H1 (cell line): ENCODE data around the gene NRM. TPM values are rescaled to one million over a fixed set of nuclear protein-coding genes. Genes with fewer than 3 reads are reported as not detected.

Source experiments
- CTCF ChIA-PET: fragments of 300-600 bp; sonication (Branson Sonifier 250); formaldehyde crosslinking; loops from one replicate; lab custom pipeline; 2021; ENCODE audit not compliant: partially characterized antibody; lab: Charles Lee
- POLR2A ChIA-PET: fragments of 300-600 bp; sonication (Branson Sonifier 250); formaldehyde crosslinking; loops from one replicate; lab custom pipeline; 2021; ENCODE audit warnings: inconsistent platforms; ENCODE audit not compliant: partially characterized antibody; lab: Charles Lee
- DNase-seq, 2 experiments: peaks; one replicate each; pipeline versions ENCODE4 v3.0.0 to v3.0.0-alpha.2; 2010 to 2022; ENCODE audit warnings: low spot score in 2 of 2, low read depth in 1 of 2, mixed read lengths in 1 of 2
- FAIRE-seq: peaks from 2 replicates; lab custom pipeline; 2011; peaks lifted over from hg19 to GRCh38; lab: Jason Lieb, UNC
- H2AFZ ChIP-seq: 2 replicates; pipeline ENCODE4 v1.8.1; 2012; ENCODE audit warnings: low read length, inconsistent platforms
- H2AK5ac ChIP-seq: 2 replicates; pipeline ENCODE4 v1.6.1; 2013; ENCODE audit warnings: low read depth, low read length
- H2BK120ac ChIP-seq: replicated peaks from 2 replicates; pipeline ENCODE3; 2013; ENCODE audit warnings: low read depth, low read length, inconsistent platforms
- H2BK12ac ChIP-seq: 2 replicates; pipeline ENCODE4 v1.6.1; 2013; ENCODE audit warnings: low read depth, low read length
- H2BK15ac ChIP-seq: 2 replicates; pipeline ENCODE4 v1.6.1; 2013; ENCODE audit warnings: low read length
- H2BK20ac ChIP-seq: 2 replicates; pipeline ENCODE4 v1.6.1; 2013; ENCODE audit warnings: low read length
- H2BK5ac ChIP-seq: 2 replicates; pipeline ENCODE4 v1.6.1; 2013; ENCODE audit warnings: low read depth, low read length
- H3K14ac ChIP-seq: 2 replicates; pipeline ENCODE4 v1.6.1; 2013; ENCODE audit warnings: inconsistent platforms; ENCODE audit not compliant: insufficient read length
- H3K18ac ChIP-seq: 2 replicates; pipeline ENCODE4 v1.6.1; 2013; ENCODE audit warnings: low read length; ENCODE audit errors: extremely low read depth
- H3K23ac ChIP-seq: 2 replicates; pipeline ENCODE4 v1.6.1; 2013; ENCODE audit warnings: inconsistent platforms; ENCODE audit not compliant: insufficient read length
- H3K23me2 ChIP-seq: 2 replicates; pipeline ENCODE4 v1.6.1; 2013; ENCODE audit warnings: low read depth, low read length
- H3K27ac ChIP-seq: 2 replicates; pipeline ENCODE4 v1.6.1; 2011; ENCODE audit warnings: low read depth, low read length, inconsistent platforms
- H3K27me3 ChIP-seq, 4 experiments: replicated peaks in 1 of 4; 1 replicate in 1 of 4; 2 replicates in 3 of 4; pipeline versions ENCODE4 v1.6.1 to v1.8.1; 2011 to 2013; ENCODE audit warnings: low read length in 3 of 4, mild to moderate bottlenecking in 3 of 4, inconsistent platforms in 2 of 4, mixed read lengths in 2 of 4, moderate library complexity in 1 of 4; ENCODE audit not compliant: control insufficient read depth in 3 of 4, insufficient read depth in 3 of 4; ENCODE audit errors: extremely low read depth in 1 of 4
- H3K36me3 ChIP-seq, 4 experiments: 2 replicates each; pipeline versions ENCODE4 v1.6.1 to v1.8.1; 2011 to 2013; ENCODE audit warnings: mild to moderate bottlenecking in 4 of 4, low read length in 3 of 4, moderate library complexity in 2 of 4, control low read depth in 1 of 4, inconsistent platforms in 1 of 4; ENCODE audit not compliant: insufficient read depth in 4 of 4, control insufficient read depth in 2 of 4
- H3K4ac ChIP-seq: replicated peaks from 2 replicates; pipeline ENCODE3; 2013; ENCODE audit warnings: low read length, low read depth, mixed read lengths, inconsistent platforms; ENCODE audit not compliant: insufficient read length
- H3K4me1 ChIP-seq, 4 experiments: replicated peaks in 1 of 4; 1 replicate in 1 of 4; 2 replicates in 3 of 4; pipeline versions ENCODE4 v1.6.1 to v1.8.1; 2011 to 2013; ENCODE audit warnings: low read length in 3 of 4, inconsistent platforms in 2 of 4, mixed read lengths in 1 of 4; ENCODE audit not compliant: insufficient read depth in 4 of 4, control insufficient read depth in 3 of 4
- H3K4me2 ChIP-seq, 2 experiments: 2 replicates each; pipeline versions ENCODE4 v1.6.1 to v1.8.1; 2011 to 2013; ENCODE audit warnings: low read depth in 2 of 2, low read length in 2 of 2, control low read depth in 1 of 2, inconsistent platforms in 1 of 2, mild to moderate bottlenecking in 1 of 2; ENCODE audit not compliant: insufficient read depth in 1 of 2
- H3K4me3 ChIP-seq, 4 experiments: fragments of 200-600, 300-600 bp in 1 of 4; sonication (generic), shearing (Covaris generic), sonication (Bioruptor Twin) in 1 of 4; 2 replicates each; pipeline versions ENCODE4 v1.5.1 to v1.8.1; 2011 to 2016; ENCODE audit warnings: low read length in 4 of 4, low read depth in 3 of 4, control low read depth in 2 of 4, inconsistent platforms in 2 of 4, mild to moderate bottlenecking in 2 of 4, mixed read lengths in 1 of 4, moderate library complexity in 1 of 4; ENCODE audit not compliant: insufficient read depth in 2 of 4; ENCODE audit errors: extremely low read depth in 1 of 4
- H3K56ac ChIP-seq: replicated peaks from 2 replicates; pipeline ENCODE3; 2013; ENCODE audit warnings: low read depth, mild to moderate bottlenecking, mixed read lengths, low read length, inconsistent platforms; ENCODE audit not compliant: insufficient read length
- H3K79me1 ChIP-seq: 2 replicates; pipeline ENCODE4 v1.6.1; 2013; ENCODE audit warnings: low read depth, low read length, control low read depth
- H3K79me2 ChIP-seq, 2 experiments: 2 replicates each; pipeline versions ENCODE4 v1.6.1 to v1.8.1; 2012 to 2013; ENCODE audit warnings: low read length in 2 of 2, mild to moderate bottlenecking in 2 of 2, inconsistent platforms in 1 of 2; ENCODE audit not compliant: insufficient read depth in 2 of 2, control insufficient read depth in 1 of 2
- H3K9ac ChIP-seq, 4 experiments: replicated peaks in 1 of 4; 1 replicate in 1 of 4; 2 replicates in 3 of 4; pipeline versions ENCODE4 v1.6.1 to v1.8.1; 2011 to 2013; ENCODE audit warnings: low read depth in 3 of 4, low read length in 3 of 4, control low read depth in 2 of 4, mild to moderate bottlenecking in 2 of 4, moderate library complexity in 2 of 4, inconsistent platforms in 1 of 4; ENCODE audit errors: extremely low read depth in 1 of 4
- H3K9me3 ChIP-seq, 2 experiments: 2 replicates each; pipeline versions ENCODE4 v1.6.1 to v1.8.1; 2012 to 2013; ENCODE audit warnings: mild to moderate bottlenecking in 2 of 2, moderate library complexity in 2 of 2, control low read depth in 1 of 2, inconsistent platforms in 1 of 2, low read depth in 1 of 2, low read length in 1 of 2, mixed read lengths in 1 of 2; ENCODE audit not compliant: insufficient read depth in 2 of 2
- H4K20me1 ChIP-seq, 2 experiments: replicated peaks in 1 of 2; 2 replicates each; pipeline versions ENCODE3 to v1.8.1; 2011 to 2013; ENCODE audit warnings: inconsistent platforms in 2 of 2, low read length in 2 of 2, mild to moderate bottlenecking in 1 of 2; ENCODE audit not compliant: insufficient read depth in 2 of 2, control insufficient read depth in 1 of 2
- H4K5ac ChIP-seq: 2 replicates; pipeline ENCODE4 v1.6.1; 2013; ENCODE audit warnings: low read length, low read depth, mixed read lengths, inconsistent platforms; ENCODE audit not compliant: insufficient read length
- H4K8ac ChIP-seq: 2 replicates; pipeline ENCODE4 v1.8.0; 2013; ENCODE audit warnings: mild to moderate bottlenecking, moderate library complexity, low read length, inconsistent platforms; ENCODE audit not compliant: insufficient read depth; ENCODE audit errors: extremely low read depth
- H4K91ac ChIP-seq: replicated peaks from 2 replicates; pipeline ENCODE3; 2013; ENCODE audit warnings: low read length, mixed read lengths, inconsistent platforms; ENCODE audit not compliant: insufficient read length
- ATF2 ChIP-seq: IDR thresholded peaks from 2 replicates; pipeline ENCODE4 v1.6.1; 2012; ENCODE audit warnings: low read length, inconsistent platforms
- BCL11A ChIP-seq, 2 experiments: IDR thresholded peaks; one replicate each; pipeline ENCODE4 v1.6.1; 2011; ENCODE audit warnings: low read depth in 2 of 2, low read length in 2 of 2, mild to moderate bottlenecking in 2 of 2
- CREB1 ChIP-seq: IDR thresholded peaks from 2 replicates; pipeline ENCODE4 v1.6.1; 2012; ENCODE audit warnings: inconsistent platforms
- CTBP2 ChIP-seq: IDR thresholded peaks from 2 replicates; pipeline ENCODE4 v1.7.0; 2011; ENCODE audit warnings: borderline replicate concordance, mild to moderate bottlenecking, moderate library complexity, mixed read lengths, low read length; ENCODE audit not compliant: insufficient read depth, insufficient read length
- GTF2F1 ChIP-seq: IDR thresholded peaks from 2 replicates; pipeline ENCODE4 v1.6.1; 2012; ENCODE audit warnings: low read depth, low read length, improper control_type of control experiment, borderline replicate concordance
- KDM5A ChIP-seq: fragments of 200-600 bp; IDR thresholded peaks from 2 replicates; pipeline ENCODE4 v1.7.1; 2012; ENCODE audit warnings: mild to moderate bottlenecking, low read length, inconsistent platforms, mixed read lengths
- NRF1 ChIP-seq: IDR thresholded peaks from 2 replicates; pipeline ENCODE4 v1.6.1; 2011; ENCODE audit warnings: mild to moderate bottlenecking, low read depth, low read length, improper control_type of control experiment
- RAD21 ChIP-seq, 2 experiments: IDR thresholded peaks in 1 of 2; conservative IDR thresholded peaks in 1 of 2; 2 replicates each; pipeline ENCODE4 v1.6.1; 2011; ENCODE audit warnings: low read depth in 2 of 2, low read length in 2 of 2, improper control_type of control experiment in 1 of 2, inconsistent platforms in 1 of 2, mild to moderate bottlenecking in 1 of 2, moderate library complexity in 1 of 2
- SAP30 ChIP-seq: fragments of 300-600 bp; sonication (generic); IDR thresholded peaks from 2 replicates; pipeline ENCODE4 v1.7.1; 2012; ENCODE audit warnings: low read length, moderate library complexity, mild to moderate bottlenecking, inconsistent platforms; ENCODE audit not compliant: insufficient read depth, insufficient replicate concordance
- TAF7 ChIP-seq: optimal IDR thresholded peaks from 2 replicates; pipeline ENCODE3; 2011; ENCODE audit warnings: low read depth, mild to moderate bottlenecking, inconsistent platforms, low read length, moderate library complexity, borderline replicate concordance
- YY1 ChIP-seq: IDR thresholded peaks from 2 replicates; pipeline ENCODE4 v1.6.1; 2011; ENCODE audit warnings: low read depth, mild to moderate bottlenecking, low read length
- WGBS, 2 experiments: shearing (Covaris generic) in 1 of 2; methylation state at CpG; one replicate each; pipeline versions ENCODE4 v1.1.6 to v1.1.7; 2013 to 2015; ENCODE audit warnings: low lambda C conversion rate in 2 of 2, mixed read lengths in 2 of 2, inconsistent platforms in 1 of 2, low coverage in 1 of 2, missing lambda C conversion rate in 1 of 2; ENCODE audit not compliant: insufficient replicate concordance in 2 of 2, insufficient coverage in 1 of 2, insufficient read length in 1 of 2; ENCODE audit errors: extremely low coverage in 1 of 2, missing lambda C conversion rate in 1 of 2; 5-methylcytosine and 5-hydroxymethylcytosine counted together
- polyA plus RNA-seq, 7 experiments: library from polyadenylated mRNA; depleted of rRNA in 3 of 7; stranded (reverse) in 5 of 7; unstranded in 2 of 7; fragments of >200 nt in 5 of 7; fragments of 200-250 nt in 2 of 7; gene quantifications; 1 replicate in 5 of 7; 2 replicates in 1 of 7; 4 replicates in 1 of 7; pipeline versions ENCODE4 v1.2.1 to v1.2.3, GENCODE V29; 2011 to 2013; ENCODE audit warnings: missing spikeins in 2 of 7, mixed read lengths in 2 of 7
- total RNA-seq: library from RNA; stranded (reverse); fragmentation: NEBNext Ultra II Directional; extraction: Animal tissue kit (Norgen Biotek cat#: 25700); gene quantifications from 2 replicates; pipeline ENCODE4 v1.2.1, GENCODE V29; 2021

Gene NRM
- total and polyA plus RNA-seq, 2 of the 8 experiments (the other 6 are each of a cell fraction or from before 2014, with no cell fraction given) = 27.3 to 50.4 TPM

- Histone ChIP-seq H2BK15ac (no peak overlapping the region), H3K36me3 (peaks cover 15 to 55% (median 35%) of the 10 kb centered on the region in 4 experiments), H2AFZ (no peak overlapping the region), H2BK20ac (no peak overlapping the region), H3K4ac (no peak overlapping the region), H3K23ac (no peak overlapping the region), H3K9me3 (no peaks in the 10 kb centered on the region), H3K79me2 (peaks cover 0 to 11% of the 10 kb centered on the region in 2 experiments; a peak in 3 of 4 replicates), H2BK12ac (no peak overlapping the region), H3K23me2 (peaks cover 9% of the 10 kb centered on the region; the same call in 1 of the 2 replicates), H3K9ac (no peak overlapping the region), H3K27me3 (no peaks in the 10 kb centered on the region), H4K8ac (no peak overlapping the region), H3K18ac (no peak overlapping the region), H3K4me2 (no peak overlapping the region), H2AK5ac (no peak overlapping the region), H3K27ac (no peak overlapping the region), H2BK5ac (no peak overlapping the region), H4K91ac (no peak overlapping the region), H3K4me1 (peaks cover 3 to 12% (median 5%) of the 10 kb centered on the region in 4 experiments; a peak in 6 of 7 replicates), H3K14ac (no peak overlapping the region), H2BK120ac (no peak overlapping the region), H3K4me3 (no peak overlapping the region), H3K79me1 (peaks cover 9% of the 10 kb centered on the region), H3K56ac (no peak overlapping the region), H4K20me1 (peaks cover 3 to 4% of the 10 kb centered on the region in 2 experiments), H4K5ac (no peak overlapping the region)
- no peak for FAIRE-seq
- no peak for DNase-seq
- ChIA-PET CTCF (interaction anchor here (0.6 to 4.8 kb wide), 9 partner anchors 10 to 389 kb away, joined by 3 to 26 read pairs (median 4); no protein-coding TSS in a partner anchor), POLR2A (interaction anchor here (1.0 to 17.3 kb wide), 4 partner anchors 15 to 142 kb away, joined by 3 to 337 read pairs (median 4); partner anchors contain the start of genes MDC1 and TUBB)
- 87% methylated on average over 6 of the region's 6 CpGs; no CpG with 5 or more reads in 1 of the 2 experiments for WGBS, 2 experiments
- TF ChIP-seq YY1 = no peak
- no peak for TF ChIP-seq GTF2F1
- no peak for TF ChIP-seq CTBP2
- no peak for TF ChIP-seq KDM5A
- TF ChIP-seq BCL11A (IDR thresholded peaks at IDR 0.05; ENCODE audit: low read depth in 2 of 2, low read length in 2 of 2) = no peak
- TF ChIP-seq SAP30 = no peak
- TF ChIP-seq RAD21 (IDR thresholded peaks at IDR 0.05 in 1 of 2, conservative IDR thresholded peaks at IDR 0.05 in 1 of 2; ENCODE audit: low read depth in 2 of 2, low read length in 2 of 2) = no peak
- TF ChIP-seq TAF7 = no peak
- no peak for TF ChIP-seq NRF1
- TF ChIP-seq ATF2 = no peak
- TF ChIP-seq CREB1 = no peak
Observed at GRCh38 chr6:30738532-30738931, 47.7 kb upstream of the NRM start.
